Skeletal muscle satellite cell (primary cell): ENCODE measurements around the gene EIF4ENIF1. TPM values are rescaled to one million over a fixed set of nuclear protein-coding genes. Genes with fewer than 3 reads are reported as not detected.
"Not testable (repeated sequence)": the region's sequence is repeated elsewhere in the genome, so short reads cannot be mapped to it uniquely, and the experiment has no call there.

Experiments used
- H3K27me3 ChIP-seq: 2 replicates; pipeline ENCODE4 v1.7.0; 2013; ENCODE audit warnings: low read length; ENCODE audit not compliant: control insufficient read depth, insufficient read depth
- H3K36me3 ChIP-seq: 2 replicates; pipeline ENCODE4 v1.7.0; 2013; ENCODE audit warnings: mild to moderate bottlenecking, control low read depth, low read length; ENCODE audit not compliant: insufficient read depth
- H3K4me1 ChIP-seq: 2 replicates; pipeline ENCODE4 v1.7.0; 2013; ENCODE audit warnings: low read length; ENCODE audit not compliant: control insufficient read depth, insufficient read depth
- H3K4me2 ChIP-seq: 2 replicates; pipeline ENCODE4 v1.7.0; 2013; ENCODE audit warnings: mild to moderate bottlenecking, low read length
- H3K4me3 ChIP-seq: 2 replicates; pipeline ENCODE4 v1.7.0; 2013; ENCODE audit warnings: low read length
- H3K9ac ChIP-seq: 2 replicates; pipeline ENCODE4 v1.7.0; 2013; ENCODE audit warnings: mild to moderate bottlenecking, low read depth, low read length, moderate library complexity
- H3K9me3 ChIP-seq: replicated peaks from 2 replicates; pipeline ENCODE4 v1.7.0; 2013; ENCODE audit warnings: mild to moderate bottlenecking, control low read depth, low read length
- total RNA-seq: library from RNA; depleted of rRNA; stranded (reverse); fragments of >200 nt; gene quantifications from 2 replicates; pipeline ENCODE4 v1.2.3, GENCODE V29; 2012; rRNA removed

The EIF4ENIF1 gene
- total RNA-seq: 9.4 and 11.4 TPM in 2 replicates

DNA sequence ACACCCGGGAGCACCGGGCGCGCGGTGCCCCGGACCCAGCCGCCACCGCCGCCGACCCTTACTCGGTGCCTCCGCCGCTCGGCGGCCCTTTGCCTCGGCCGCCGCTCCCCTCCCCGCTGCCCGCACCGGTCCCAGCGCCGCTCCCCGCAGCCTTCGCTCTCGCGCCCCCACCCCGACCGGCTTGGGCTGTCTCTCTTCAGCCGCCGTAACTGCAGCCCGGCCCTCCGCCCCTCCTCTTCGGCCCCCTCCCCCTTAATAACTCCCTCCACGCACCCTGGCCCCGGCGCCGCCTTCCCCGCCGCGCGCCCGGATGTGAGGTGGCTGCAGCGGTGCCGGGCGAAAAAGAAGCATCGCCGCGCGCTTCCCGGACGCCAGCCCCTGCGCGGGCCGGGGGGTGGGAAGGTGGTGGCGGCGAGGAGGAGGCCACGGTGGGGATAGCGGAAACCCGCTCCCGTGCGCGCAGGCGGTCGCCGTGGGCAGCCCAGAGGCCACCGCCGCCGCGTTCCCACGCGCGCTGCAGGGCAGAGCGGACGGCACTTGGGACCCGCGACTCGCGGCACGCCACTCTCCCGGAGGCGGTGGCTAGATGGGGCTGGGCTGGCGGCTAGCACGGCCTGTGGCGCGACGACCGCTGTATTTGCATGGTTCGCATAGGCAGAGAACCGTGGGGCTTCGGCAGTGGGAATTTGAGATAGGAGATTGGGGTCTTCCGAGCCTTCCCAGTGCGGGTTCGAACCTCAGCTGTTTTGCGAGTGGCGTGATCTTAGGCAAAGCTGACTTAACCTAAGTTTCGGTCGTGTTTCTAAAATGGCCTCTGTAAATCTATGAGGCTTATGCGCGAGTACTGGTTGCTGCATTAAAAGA lies at the start of gene EIF4ENIF1:
EIF4ENIF1 (minus strand) TSS at position 211 of the 864 bp plus-strand sequence. CDS start 1,124 bp downstream, outside the sequence.
- Histone ChIP-seq H3K9me3 (no peaks in the 10 kb centered on the region), H3K4me1 (peaks cover 19% of the 10 kb centered on the region), H3K27me3 (no peaks in the 10 kb centered on the region), H3K4me2 (peak within 1 kb of the TSS; percentile 85), H3K9ac (peak within 1 kb of the TSS; percentile 97), H3K36me3 (peaks cover 13% of the 10 kb centered on the region), H3K4me3 (peak within 1 kb of the TSS; percentile 94)

DNA sequence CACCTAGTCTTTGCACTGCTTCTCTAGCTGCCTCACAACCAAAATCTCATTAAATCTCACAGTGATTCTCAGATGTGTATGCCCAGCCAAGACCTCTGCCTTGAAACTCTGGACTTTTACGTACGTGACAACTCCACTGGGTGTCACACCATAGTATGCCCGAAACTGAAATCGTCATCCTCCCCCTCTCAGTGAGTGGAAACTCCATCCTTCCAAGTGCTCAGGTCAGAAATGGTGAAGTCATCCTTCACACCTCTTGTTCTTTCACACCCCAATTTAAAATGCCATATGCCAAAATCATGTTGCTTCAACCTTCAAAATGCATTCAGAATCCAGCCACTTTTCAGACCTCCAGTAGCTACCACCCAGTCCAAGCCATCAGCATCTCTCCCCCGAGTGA lies 49.2 kb upstream of the EIF4ENIF1 start:
- H3K36me3 ChIP-seq: peaks cover 4% of the 10 kb centered on the region
- H3K27me3 ChIP-seq: no peaks in the 10 kb centered on the region
- no peak overlapping the region for H3K4me2 ChIP-seq
- no peak overlapping the region for H3K4me3 ChIP-seq
- H3K4me1 ChIP-seq: peaks cover 1% of the 10 kb centered on the region
- no peak overlapping the region for H3K9ac ChIP-seq
- no peaks in the 10 kb centered on the region for H3K9me3 ChIP-seq

DNA sequence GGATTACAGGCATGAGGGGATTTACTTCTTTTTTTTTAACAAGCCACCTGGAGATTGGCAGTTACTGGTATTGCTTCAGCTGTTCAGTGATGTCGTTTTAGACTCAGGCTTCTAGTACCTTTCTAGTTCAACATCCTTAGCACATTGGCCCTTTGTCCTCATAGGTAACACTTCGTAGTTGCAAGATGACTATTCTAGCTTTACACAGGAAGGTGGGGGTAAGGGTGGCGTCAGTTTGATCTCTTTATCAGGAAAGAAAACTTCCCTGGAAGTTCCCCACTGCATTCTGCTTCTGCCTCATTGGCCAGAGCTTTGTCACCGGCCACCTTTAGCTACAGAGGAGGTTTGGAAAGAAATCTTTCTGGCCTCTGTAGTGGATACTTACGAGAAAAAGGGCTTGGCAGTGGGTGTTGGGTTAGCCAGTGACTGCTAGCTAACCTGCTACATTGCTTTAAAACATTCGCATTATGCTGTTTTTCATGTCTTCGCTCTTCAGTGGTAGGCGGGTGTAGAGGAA lies 47.4 kb upstream of the EIF4ENIF1 start:
- Histone ChIP-seq H3K36me3 (peaks cover 4% of the 10 kb centered on the region), H3K9ac (no peak overlapping the region), H3K4me2 (no peak overlapping the region), H3K9me3 (no peaks in the 10 kb centered on the region), H3K27me3 (no peaks in the 10 kb centered on the region), H3K4me1 (peaks cover 4% of the 10 kb centered on the region), H3K4me3 (no peak overlapping the region)

- Histone ChIP-seq H3K9me3 (no peaks in the 10 kb centered on the region), H3K4me3 (no peak overlapping the region), H3K9ac (no peak overlapping the region), H3K27me3 (no peaks in the 10 kb centered on the region), H3K4me2 (no peak overlapping the region), H3K4me1 (peaks cover 23% of the 10 kb centered on the region), H3K36me3 (no peaks in the 10 kb centered on the region)
Measured at GRCh38 chr22:31533374-31533773, 43.7 kb upstream of the EIF4ENIF1 start.

GRCh38 chr22:31532060-31532459 lies 42.4 kb upstream of the EIF4ENIF1 start:
- Histone ChIP-seq H3K27me3 (no peaks in the 10 kb centered on the region), H3K4me1 (peaks cover 23% of the 10 kb centered on the region), H3K9me3 (no peaks in the 10 kb centered on the region), H3K36me3 (no peaks in the 10 kb centered on the region), H3K4me2 (no peak overlapping the region), H3K9ac (no peak overlapping the region), H3K4me3 (no peak overlapping the region)

DNA sequence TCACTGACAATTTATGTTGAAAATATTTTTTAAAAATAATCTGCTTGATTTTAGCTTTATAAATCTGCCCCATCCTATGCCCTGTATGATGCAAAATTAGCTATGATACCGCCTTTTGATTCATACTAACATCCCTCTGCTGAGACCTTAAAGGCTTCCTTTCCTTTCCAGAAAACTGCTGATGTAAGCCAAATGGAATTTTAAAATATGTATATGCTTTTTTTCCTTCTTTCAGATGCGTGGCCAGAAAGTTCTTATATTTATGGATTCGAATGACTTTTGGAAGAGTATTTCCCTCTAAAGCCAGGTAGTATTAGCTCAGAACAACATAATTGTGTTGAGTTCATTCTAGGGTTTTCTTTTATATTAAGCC lies 41.2 kb upstream of the EIF4ENIF1 start:
- H3K9me3 ChIP-seq: no peaks in the 10 kb centered on the region
- H3K36me3 ChIP-seq: no peaks in the 10 kb centered on the region
- no peak overlapping the region for H3K4me3 ChIP-seq
- no peaks in the 10 kb centered on the region for H3K27me3 ChIP-seq
- peak overlapping the region; percentile 34 for H3K4me2 ChIP-seq
- peak overlapping the region; percentile 52 for H3K9ac ChIP-seq
- H3K4me1 ChIP-seq: peaks cover 23% of the 10 kb centered on the region

- no peak overlapping the region for H3K4me2 ChIP-seq
- peaks cover 16% of the 10 kb centered on the region for H3K4me1 ChIP-seq
- no peak overlapping the region for H3K4me3 ChIP-seq
- no peaks in the 10 kb centered on the region for H3K27me3 ChIP-seq
- H3K9ac ChIP-seq: no peak overlapping the region
- no peaks in the 10 kb centered on the region for H3K36me3 ChIP-seq
- no peaks in the 10 kb centered on the region for H3K9me3 ChIP-seq
Measured at GRCh38 chr22:31526270-31526669, 36.6 kb upstream of the EIF4ENIF1 start.

DNA sequence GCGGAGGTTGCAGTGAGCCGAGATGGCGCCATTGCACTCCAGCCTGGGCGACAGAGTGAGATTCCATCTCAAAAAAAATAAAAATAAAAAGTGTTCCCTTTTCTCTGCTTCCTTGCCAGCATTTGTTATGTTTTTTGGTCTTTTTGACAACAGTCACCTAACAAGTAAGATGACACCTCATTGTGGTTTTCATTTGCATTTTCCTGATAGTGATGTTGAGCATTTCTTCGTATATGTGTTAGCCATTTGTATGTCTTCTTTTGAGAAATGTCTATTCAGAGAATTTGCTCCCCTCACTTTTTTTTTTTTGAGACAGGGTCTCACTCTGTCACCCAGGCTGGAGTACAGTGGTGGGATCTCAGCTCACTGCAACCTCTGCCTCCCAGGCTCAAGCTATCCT lies 34.5 kb upstream of the EIF4ENIF1 start:
- H3K9ac ChIP-seq, H3K4me3 ChIP-seq, H3K27me3 ChIP-seq, H3K36me3 ChIP-seq, H3K9me3 ChIP-seq, H3K4me2 ChIP-seq, H3K4me1 ChIP-seq: not testable (repeated sequence)

GRCh38 chr22:31520051-31520450 lies 30.4 kb upstream of the EIF4ENIF1 start:
- H3K4me3 ChIP-seq: no peak overlapping the region

DNA sequence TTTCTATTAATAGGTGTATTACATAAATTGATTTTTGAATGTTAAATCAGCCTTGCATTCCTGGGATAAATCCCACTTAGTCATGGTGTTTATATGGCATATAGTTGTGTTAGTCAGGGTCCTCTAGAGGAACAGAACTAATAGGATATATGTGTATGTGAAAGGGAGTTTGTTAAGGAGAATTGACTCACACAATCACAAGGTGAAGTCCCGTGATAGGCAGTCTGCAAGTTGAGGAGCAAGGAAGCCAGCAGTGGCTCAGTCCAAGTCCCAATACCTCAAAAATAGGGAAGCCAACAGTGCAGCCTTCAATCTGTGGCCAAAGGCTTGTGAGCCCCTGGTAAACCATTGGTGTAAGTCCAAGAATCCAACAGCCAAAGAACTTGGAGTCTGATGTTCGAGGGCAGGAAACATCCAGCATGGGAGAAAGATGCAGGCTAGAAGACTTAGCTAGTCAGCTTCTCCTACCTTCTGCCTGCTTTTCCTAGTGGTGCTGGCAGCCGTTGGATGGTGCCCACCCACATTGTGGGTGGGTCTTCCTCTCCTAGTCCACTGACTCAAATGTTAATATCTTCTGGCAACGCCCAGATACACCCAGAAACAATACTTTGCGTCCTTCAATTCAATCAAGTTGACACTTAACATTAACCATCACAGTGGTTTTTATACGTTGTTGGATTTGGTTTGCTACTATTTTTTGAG lies 19.6 kb upstream of the EIF4ENIF1 start:
- Histone ChIP-seq H3K9me3 (no peaks in the 10 kb centered on the region), H3K4me1 (peaks cover 6% of the 10 kb centered on the region), H3K36me3 (peaks cover 5% of the 10 kb centered on the region), H3K9ac (no peak overlapping the region), H3K4me3 (no peak overlapping the region), H3K27me3 (no peaks in the 10 kb centered on the region), H3K4me2 (no peak overlapping the region)

More at GRCh38 chr22:31520051-31520450, 30.4 kb upstream of the EIF4ENIF1 start:
- Histone ChIP-seq H3K27me3 (no peaks in the 10 kb centered on the region), H3K4me1 (no peaks in the 10 kb centered on the region), H3K36me3 (no peaks in the 10 kb centered on the region), H3K9me3 (no peaks in the 10 kb centered on the region), H3K4me2 (no peak overlapping the region), H3K9ac (no peak overlapping the region)

DNA sequence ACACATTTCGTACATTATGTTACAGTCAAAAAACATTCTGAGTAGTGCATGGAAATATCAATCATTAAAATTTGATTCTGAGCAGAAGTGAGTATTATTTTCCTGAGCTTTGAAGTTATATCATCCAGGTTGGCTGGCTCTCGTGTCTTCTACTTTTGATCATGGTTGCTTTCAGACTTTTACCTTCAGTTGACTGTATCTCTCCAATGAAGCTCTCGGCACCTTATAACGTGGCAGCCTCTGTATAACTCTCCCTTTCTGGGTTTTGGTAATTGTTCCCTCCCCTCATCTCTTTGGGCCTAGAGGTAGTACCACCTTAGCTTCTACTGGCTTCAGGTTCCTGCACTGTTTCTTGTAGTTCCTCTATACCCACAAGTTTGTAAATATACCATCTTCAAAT lies 18.9 kb upstream of the EIF4ENIF1 start:
- Histone ChIP-seq H3K9me3 (no peaks in the 10 kb centered on the region), H3K4me3 (no peak overlapping the region)

More for the DNA sequence above, 18.9 kb upstream of the EIF4ENIF1 start:
- Histone ChIP-seq H3K27me3 (no peaks in the 10 kb centered on the region), H3K36me3 (peaks cover 5% of the 10 kb centered on the region), H3K4me1 (peaks cover 12% of the 10 kb centered on the region), H3K4me2 (no peak overlapping the region), H3K9ac (no peak overlapping the region)
